Neural crest cell (in vitro differentiated cells): Measurements from ENCODE around the gene IGSF6. TPM values are rescaled to one million over a fixed set of nuclear protein-coding genes. Genes with fewer than 3 reads are reported as not detected.

Experiments
- DNase-seq: peaks from one replicate; pipeline ENCODE4 v3.0.0; 2021; ENCODE audit warnings: low read depth, mixed read lengths, low spot score
- H3K27ac Mint-ChIP-seq: one replicate; pipeline ENCODE4 v1.8.0; 2021; ENCODE audit warnings: mild to moderate bottlenecking, mixed read lengths; ENCODE audit not compliant: unreplicated experiment
- H3K27me3 Mint-ChIP-seq: 2 replicates; pipeline ENCODE4 v1.8.0; 2021; ENCODE audit warnings: low read depth, mild to moderate bottlenecking, mixed read lengths
- H3K36me3 Mint-ChIP-seq: 2 replicates; pipeline ENCODE4 v1.8.0; 2021; ENCODE audit warnings: low read depth, mild to moderate bottlenecking, mixed read lengths
- H3K4me1 Mint-ChIP-seq: 2 replicates; pipeline ENCODE4 v1.8.0; 2021; ENCODE audit warnings: mixed read lengths
- H3K4me3 Mint-ChIP-seq: one replicate; pipeline ENCODE4 v1.8.0; 2021; ENCODE audit warnings: mild to moderate bottlenecking, mixed read lengths
- H3K9me3 Mint-ChIP-seq: 2 replicates; pipeline ENCODE4 v1.8.0; 2021; ENCODE audit warnings: mixed read lengths
- CTCF ChIP-seq: fragments of 200-600 bp; sonication (generic); conservative IDR thresholded peaks from 2 replicates; pipeline ENCODE4 v1.5.0; 2021; ENCODE audit warnings: antibody characterized with exemption, mild to moderate bottlenecking
- total RNA-seq: library from RNA; stranded (reverse); gene quantifications from 2 replicates; pipeline ENCODE4 v1.2.1, GENCODE V29; 2021

IGSF6 gene
- total RNA-seq, 1 donor from 2014 or later, result not detected

- Mint-ChIP-seq H3K27me3 (no peaks in the 10 kb centered on the region), H3K27ac (no peak overlapping the region), H3K9me3 (no peaks in the 10 kb centered on the region), H3K4me1 (peaks cover 14% of the 10 kb centered on the region), H3K36me3 (peaks cover 11% of the 10 kb centered on the region), H3K4me3 (no peak overlapping the region)
- peak; percentile 36 for DNase-seq
- TF ChIP-seq CTCF, result peak; percentile 90
Measured at GRCh38 chr16:21656795-21657768, 4.7 kb upstream of the IGSF6 start.

- Mint-ChIP-seq H3K27me3 (no peaks in the 10 kb centered on the region), H3K4me1 (peaks cover 10% of the 10 kb centered on the region), H3K36me3 (peaks cover 7% of the 10 kb centered on the region), H3K4me3 (no peak overlapping the region), H3K27ac (no peak overlapping the region), H3K9me3 (no peaks in the 10 kb centered on the region)
- TF ChIP-seq CTCF, result no peak
- DNase-seq, result no peak
Measured at GRCh38 chr16:21654881-21655280, 2.5 kb upstream of the IGSF6 start.

- Mint-ChIP-seq H3K27ac (no peak overlapping the region), H3K4me1 (peaks cover 10% of the 10 kb centered on the region)
- DNase-seq, result no peak
Measured at GRCh38 chr16:21654466-21654865, 2.1 kb upstream of the IGSF6 start.

GRCh38 chr16:21653571-21653970 lies 1.2 kb upstream of the IGSF6 start:
- no peak overlapping the region for H3K4me3 Mint-ChIP-seq
- DNase-seq, result no peak
- peak overlapping the region; percentile 93 for H3K27ac Mint-ChIP-seq
- TF ChIP-seq CTCF, result no peak
- H3K27me3 Mint-ChIP-seq, result no peaks in the 10 kb centered on the region
- peaks cover 10% of the 10 kb centered on the region for H3K4me1 Mint-ChIP-seq
- no peaks in the 10 kb centered on the region for H3K9me3 Mint-ChIP-seq
- peaks cover 7% of the 10 kb centered on the region for H3K36me3 Mint-ChIP-seq

More at GRCh38 chr16:21654466-21654865, 2.1 kb upstream of the IGSF6 start:
- Mint-ChIP-seq H3K9me3 (no peaks in the 10 kb centered on the region), H3K4me3 (no peak overlapping the region), H3K27me3 (no peaks in the 10 kb centered on the region), H3K36me3 (peaks cover 7% of the 10 kb centered on the region)
- no peak for TF ChIP-seq CTCF

- DNase-seq, result no peak
- Mint-ChIP-seq H3K27ac (no peak overlapping the region), H3K36me3 (peaks cover 7% of the 10 kb centered on the region), H3K9me3 (no peaks in the 10 kb centered on the region), H3K4me3 (no peak overlapping the region), H3K27me3 (no peaks in the 10 kb centered on the region), H3K4me1 (peaks cover 3% of the 10 kb centered on the region)
- no peak for TF ChIP-seq CTCF
Measured at GRCh38 chr16:21651515-21651914, 893 bp downstream of the IGSF6 start.
